Fibroblast of skin of abdomen (primary cell): Measurements from ENCODE around the gene GRIN3B.

Source experiments
- DNase-seq: peaks from one replicate; pipeline ENCODE4 v3.0.0-alpha.2; 2013

Gene GRIN3B

DNA sequence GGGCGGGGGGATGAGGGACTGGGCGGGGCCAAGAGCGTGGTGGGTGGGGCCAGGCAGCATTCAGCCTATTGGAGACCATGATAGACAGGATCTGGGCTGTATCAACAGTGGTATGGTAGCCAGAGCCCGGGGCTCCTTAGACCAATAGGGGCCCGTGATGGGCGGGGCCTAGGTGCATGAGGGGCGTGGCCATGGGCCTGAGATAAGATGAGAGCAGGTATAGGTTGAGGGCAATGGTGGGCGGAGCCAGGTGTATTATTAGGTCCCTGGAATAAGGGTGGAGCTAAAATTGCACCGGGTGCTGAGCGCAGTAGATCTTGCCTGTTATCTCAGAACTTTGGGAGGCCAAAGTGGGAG lies 45.0 kb downstream of the GRIN3B start:
- DNase-seq = no peak

DNA sequence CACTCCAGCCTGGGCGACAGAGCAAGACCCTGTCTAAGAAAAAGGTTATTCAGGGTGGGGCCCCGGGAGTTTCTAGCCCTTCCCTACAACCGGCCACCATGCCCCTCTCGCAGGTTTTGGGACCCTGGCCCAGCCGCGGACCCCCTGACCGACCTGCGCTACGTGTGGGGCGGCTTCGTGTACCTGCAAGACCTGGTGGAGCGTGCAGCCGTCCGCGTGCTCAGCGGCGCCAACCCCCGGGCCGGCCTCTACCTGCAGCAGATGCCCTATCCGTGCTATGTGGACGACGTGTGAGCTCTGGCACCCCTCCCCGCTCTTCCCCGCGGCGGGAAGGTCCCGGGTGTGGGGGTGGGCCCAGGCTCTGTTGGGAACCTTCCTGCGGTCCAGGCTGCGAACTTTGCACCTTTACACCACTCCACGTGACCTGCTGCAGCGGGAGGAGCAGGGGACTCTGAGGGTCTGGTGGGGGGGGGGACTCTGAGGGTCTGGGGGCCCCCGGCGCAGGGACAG lies 46.0 kb downstream of the GRIN3B start:
- no peak for DNase-seq

DNA sequence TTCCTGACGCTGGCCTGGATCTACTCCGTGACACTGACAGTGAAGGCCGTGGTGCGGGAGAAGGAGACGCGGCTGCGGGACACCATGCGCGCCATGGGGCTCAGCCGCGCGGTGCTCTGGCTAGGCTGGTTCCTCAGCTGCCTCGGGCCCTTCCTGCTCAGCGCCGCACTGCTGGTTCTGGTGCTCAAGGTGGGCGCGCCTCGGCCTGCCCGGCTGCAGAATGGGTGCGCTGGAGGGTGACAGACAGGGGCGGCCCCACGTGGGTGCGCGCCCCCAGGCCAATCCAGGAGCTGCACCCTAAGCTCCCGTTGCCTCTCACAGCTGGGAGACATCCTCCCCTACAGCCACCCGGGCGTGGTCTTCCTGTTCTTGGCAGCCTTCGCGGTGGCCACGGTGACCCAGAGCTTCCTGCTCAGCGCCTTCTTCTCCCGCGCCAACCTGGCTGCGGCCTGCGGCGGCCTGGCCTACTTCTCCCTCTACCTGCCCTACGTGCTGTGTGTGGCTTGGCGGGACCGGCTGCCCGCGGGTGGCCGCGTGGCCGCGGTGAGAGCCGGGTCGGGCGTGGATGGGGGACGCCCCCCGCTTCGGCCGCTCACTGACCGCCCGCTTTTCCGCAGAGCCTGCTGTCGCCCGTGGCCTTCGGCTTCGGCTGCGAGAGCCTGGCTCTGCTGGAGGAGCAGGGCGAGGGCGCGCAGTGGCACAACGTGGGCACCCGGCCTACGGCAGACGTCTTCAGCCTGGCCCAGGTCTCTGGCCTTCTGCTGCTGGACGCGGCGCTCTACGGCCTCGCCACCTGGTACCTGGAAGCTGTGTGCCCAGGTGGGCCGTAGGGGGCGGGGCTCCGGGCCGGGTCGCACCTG lies 46.8 kb downstream of the GRIN3B start:
- no peak for DNase-seq

DNA sequence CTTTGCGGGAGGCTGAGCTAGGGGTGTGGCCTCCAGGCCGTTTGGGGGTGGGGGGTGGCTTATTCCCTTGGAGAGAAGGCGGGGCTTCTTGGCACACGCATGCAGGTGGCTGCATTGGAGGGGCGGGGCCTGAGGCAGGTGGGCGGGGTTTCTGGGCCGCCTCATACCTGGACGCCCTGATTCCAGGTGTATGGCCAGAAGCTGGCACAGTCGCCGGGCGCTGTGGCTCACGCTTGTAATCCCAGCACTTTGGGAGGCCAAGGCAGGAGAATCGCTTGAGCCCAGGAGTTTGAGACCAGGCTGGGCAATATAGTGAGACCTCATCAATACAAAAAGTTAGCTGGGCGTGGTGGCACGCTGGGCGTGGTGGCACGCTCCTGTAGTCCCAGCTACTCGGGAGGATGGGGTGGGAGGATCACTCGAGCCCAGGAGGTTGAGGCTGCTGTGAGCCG lies 47.5 kb downstream of the GRIN3B start:
- DNase-seq = no peak

DNA sequence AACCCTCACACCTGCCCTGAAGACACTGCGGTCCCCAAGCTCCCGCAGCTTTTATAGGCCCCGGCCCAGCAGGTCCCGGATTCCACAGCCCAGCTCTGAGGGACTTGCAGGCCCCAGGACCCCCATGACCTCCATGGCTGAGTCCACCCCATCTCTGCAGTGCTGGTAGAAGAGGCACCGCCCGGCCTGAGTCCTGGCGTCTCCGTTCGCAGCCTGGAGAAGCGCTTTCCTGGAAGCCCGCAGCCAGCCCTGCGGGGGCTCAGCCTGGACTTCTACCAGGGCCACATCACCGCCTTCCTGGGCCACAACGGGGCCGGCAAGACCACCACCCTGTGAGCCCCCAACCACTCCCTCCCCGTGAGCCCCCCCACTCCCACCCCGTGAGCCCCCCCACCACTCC lies 48.9 kb downstream of the GRIN3B start:
- no peak for DNase-seq

DNA sequence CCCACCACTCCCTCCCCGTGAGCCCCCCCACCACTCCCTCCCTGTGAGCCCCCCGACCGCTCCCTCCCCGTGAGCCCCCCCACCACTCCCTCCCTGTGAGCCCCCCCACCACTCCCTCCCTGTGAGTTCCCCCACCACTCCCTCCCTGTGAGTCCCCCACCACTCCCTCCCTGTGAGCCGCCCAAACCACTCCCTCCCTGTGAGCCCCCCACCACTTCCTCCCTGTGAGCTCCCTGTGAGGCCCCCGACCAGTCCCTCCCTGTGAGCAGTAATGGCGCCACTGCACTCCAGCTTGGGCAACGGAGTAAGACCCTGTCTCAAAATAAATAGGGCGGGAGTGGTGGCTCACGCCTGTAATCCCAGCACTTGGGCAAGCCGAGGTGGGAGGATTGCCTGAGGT lies 49.6 kb downstream of the GRIN3B start:
- no peak for DNase-seq

DNA sequence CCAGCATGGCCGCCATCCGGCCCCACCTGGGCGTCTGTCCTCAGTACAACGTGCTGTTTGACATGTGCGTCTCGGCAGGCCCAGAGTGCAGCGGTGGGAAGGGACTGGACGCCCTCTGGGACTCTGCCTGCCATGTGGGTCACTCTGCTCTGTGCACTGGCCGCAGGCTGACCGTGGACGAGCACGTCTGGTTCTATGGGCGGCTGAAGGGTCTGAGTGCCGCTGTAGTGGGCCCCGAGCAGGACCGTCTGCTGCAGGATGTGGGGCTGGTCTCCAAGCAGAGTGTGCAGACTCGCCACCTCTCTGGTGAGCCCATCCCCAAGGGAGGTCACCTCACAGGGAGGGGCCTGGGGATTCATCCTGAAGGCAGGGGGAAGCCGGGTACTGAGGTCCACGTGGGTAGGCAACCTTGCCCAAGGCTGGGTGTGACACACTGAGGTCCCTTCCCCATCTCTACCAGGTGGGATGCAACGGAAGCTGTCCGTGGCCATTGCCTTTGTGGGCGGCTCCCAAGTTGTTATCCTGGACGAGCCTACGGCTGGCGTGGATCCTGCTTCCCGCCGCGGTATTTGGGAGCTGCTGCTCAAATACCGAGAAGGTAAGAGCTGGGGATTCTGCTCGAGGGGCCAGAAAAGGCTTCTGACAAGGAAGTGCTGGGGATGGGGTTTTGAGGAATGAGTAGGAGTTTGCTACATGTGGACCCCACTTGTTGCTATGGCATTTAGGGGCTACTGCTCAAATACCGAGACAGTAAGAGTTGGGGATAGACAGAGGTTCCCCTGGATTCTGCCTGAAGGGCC lies 51.0 kb downstream of the GRIN3B start:
- DNase-seq = no peak

DNA sequence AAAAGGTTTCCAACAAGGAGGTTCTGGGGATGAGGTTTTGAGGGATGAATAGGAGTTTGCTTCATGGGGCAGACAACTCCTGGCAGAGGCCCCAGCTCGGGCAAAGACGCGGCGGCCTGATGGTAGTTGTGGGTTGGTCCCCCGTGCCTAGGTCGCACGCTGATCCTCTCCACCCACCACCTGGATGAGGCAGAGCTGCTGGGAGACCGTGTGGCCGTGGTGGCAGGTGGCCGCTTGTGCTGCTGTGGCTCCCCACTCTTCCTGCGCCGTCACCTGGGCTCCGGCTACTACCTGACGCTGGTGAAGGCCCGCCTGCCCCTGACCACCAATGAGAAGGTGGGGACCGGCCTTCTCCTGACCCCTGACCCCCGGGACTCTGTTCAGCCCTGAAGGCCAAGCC lies 51.6 kb downstream of the GRIN3B start:
- no peak for DNase-seq

DNA sequence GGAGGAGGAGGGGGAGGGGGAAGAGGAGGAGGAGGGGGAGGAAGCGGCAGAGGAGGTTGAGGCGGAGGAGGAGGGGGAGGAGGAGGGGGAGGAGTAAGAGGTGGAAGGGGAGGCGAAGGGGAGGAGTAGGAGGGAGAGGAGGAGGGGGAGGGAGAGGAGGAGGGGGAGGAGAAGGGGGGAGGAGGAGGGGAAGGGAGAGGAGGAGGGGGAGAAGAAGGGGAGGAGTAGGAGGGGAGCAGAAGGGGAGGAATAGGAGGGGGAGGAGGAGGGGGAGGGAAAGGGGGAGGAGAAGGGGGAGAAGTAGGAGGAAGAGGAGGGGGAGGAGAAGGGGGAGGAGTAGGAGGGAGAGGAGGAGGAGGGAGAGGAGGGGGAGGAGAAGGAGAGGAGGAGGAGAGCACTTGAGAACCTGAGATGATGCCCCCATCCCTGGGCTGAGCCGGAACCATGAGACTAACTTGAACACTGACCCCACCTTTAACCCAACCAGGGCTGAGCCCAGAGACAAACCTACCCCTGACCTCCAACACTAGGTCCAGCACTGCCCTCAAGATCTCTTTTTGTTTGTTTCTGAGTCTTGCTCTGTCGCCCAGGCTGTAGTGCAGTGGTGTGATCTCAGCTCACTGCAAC lies 52.2 kb downstream of the GRIN3B start:
- no peak for DNase-seq

DNA sequence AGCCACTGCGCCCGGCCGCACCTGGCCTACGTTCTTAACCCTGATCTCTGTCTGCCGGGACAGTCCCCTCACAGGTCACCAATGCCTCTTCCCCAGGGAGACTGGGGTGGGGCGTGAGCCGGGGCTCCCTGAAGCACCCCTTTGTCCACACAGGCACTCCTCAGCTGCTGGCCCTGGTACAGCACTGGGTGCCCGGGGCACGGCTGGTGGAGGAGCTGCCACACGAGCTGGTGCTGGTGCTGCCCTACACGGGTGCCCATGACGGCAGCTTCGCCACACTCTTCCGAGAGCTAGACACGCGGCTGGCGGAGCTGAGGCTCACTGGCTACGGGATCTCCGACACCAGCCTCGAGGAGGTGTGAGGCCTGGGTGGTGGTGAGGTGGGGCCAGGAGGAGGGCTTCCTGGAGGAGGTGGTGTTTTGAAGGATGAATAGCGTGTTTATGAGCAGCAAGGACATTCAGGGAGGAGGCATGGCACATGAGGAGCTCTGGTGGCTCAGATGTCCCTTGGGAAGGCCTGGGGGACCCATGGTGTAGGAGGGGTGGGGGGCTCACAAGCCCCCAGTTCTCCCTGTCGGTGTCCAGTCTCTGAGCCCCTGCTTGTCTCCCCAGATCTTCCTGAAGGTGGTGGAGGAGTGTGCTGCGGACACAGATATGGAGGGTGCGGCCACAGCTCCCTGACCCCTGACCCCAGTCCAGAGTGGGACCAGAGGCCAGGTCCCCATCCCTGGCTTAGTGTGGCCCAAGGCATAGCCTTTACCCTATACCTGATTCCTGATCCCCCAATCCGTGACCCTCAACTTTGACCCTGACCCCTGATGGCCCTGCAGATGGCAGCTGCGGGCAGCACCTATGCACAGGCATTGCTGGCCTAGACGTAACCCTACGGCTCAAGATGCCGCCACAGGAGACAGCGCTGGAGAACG lies 53.2 kb downstream of the GRIN3B start:
- DNase-seq = no peak

DNA sequence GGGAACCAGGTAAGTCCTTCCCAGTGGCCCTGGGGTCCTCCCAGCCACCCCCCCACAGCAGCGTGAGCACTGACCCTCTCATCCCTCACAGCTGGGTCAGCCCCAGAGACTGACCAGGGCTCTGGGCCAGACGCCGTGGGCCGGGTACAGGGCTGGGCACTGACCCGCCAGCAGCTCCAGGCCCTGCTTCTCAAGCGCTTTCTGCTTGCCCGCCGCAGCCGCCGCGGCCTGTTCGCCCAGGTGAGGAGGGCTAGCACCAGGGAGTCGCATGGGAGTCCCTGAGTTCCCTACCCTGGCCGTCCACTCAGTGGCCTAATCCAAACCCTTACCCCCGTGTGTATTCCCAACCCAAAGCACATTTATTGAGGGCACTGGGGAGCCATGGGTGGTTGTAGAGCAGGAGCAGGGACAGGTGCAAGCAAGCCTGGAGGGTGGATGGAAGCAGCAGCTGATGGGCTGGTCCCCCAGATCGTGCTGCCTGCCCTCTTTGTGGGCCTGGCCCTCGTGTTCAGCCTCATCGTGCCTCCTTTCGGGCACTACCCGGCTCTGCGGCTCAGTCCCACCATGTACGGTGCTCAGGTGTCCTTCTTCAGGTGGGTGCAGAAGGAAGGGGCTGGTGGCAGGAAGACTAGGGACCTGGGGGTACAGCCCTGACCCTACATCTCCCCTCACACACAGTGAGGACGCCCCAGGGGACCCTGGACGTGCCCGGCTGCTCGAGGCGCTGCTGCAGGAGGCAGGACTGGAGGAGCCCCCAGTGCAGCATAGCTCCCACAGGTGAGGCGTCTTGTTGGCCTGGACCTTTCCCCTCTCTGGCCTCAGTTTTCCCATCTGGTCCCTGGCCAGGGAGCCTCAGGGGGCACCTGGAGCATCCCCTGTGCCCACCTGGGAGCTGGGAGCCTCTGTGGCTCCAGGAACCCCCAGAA lies 54.1 kb downstream of the GRIN3B start:
- DNase-seq = no peak

DNA sequence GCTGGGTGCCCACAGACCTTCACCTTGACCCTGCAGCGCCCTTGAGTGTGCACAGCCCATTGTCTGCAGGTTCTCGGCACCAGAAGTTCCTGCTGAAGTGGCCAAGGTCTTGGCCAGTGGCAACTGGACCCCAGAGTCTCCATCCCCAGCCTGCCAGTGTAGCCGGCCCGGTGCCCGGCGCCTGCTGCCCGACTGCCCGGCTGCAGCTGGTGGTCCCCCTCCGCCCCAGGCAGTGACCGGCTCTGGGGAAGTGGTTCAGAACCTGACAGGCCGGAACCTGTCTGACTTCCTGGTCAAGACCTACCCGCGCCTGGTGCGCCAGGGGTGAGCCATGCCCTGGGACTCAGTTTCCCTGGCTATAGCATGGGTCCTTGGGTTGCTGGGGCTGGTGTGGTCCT lies 54.8 kb downstream of the GRIN3B start:
- DNase-seq = no peak

DNA sequence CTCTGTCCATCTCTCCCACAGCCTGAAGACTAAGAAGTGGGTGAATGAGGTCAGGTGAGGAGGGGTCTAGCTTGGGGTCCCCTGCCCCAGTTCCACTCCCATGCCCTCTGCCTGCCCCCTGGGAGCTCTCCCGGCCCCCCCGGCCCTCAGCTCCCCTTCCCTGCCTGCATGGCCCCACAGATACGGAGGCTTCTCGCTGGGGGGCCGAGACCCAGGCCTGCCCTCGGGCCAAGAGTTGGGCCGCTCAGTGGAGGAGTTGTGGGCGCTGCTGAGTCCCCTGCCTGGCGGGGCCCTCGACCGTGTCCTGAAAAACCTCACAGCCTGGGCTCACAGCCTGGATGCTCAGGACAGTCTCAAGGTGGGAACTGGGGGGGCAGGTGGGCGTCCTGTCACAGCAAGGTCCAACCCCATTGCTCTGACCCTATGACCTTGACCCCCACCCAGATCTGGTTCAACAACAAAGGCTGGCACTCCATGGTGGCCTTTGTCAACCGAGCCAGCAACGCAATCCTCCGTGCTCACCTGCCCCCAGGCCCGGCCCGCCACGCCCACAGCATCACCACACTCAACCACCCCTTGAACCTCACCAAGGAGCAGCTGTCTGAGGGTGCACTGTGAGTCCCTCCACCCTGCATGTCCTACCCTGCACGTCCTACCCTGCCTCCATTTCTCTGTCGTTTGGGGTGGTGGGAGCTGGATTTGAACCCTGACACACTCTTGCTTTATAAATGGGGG lies 55.8 kb downstream of the GRIN3B start:
- DNase-seq = no peak

DNA sequence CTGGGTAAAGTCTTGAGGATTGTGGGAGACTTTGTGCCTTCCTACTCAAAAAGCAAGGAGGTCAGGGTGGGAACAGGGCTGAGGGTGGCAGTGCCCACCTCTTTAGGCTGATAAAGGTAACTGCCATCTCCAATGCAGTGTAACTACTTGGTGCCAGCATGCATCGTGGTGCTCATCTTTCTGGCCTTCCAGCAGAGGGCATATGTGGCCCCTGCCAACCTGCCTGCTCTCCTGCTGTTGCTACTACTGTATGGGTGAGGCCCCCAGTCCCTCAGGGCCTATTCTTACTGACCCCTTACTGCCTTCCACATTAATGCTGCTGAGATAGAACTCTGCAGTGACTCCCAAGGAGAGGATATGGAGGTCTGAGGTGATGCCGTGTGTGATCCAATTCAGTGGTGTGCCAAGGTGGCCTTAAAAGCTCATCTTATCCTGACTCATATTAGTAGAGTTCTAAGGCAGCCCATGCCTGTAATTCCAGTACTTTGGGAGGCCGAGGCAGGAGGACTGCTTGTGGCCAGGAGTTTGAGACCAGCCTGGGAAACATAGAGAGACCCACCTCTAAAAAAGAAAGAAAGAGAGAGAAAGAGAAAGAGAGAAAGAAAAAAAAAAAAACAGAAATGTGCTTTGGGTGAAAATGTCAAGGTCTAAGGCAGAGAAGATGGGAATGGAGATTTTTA lies 57.1 kb downstream of the GRIN3B start:
- peak; percentile 53 for DNase-seq

DNA sequence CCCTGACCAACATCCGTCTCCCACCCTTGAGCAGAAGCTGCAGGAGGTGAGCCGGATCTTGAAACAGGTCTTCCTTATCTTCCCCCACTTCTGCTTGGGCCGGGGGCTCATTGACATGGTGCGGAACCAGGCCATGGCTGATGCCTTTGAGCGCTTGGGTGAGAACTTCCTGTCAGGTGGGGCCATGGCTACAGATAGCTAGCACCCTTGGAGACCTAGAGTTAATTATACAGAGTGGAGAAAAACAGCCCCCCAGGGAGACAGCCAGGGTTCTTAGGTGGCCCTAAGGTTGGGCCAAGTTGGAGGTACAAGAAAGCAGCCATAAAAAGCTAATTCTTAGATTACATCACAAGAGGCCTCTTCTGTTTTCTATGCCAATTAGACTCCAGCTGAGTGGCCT lies 57.9 kb downstream of the GRIN3B start:
- DNase-seq = no peak
